Trophoblast cell (in vitro differentiated cells and primary cell): ENCODE results near the gene ZNF526.

ENCODE experiments used
- DNase-seq, 2 donors: peaks; one replicate each; pipeline ENCODE4 v3.0.0-alpha.2; 2016
- H2AFZ ChIP-seq: 2 replicates; pipeline ENCODE4 v1.6.1; 2013; ENCODE audit warnings: low read length, moderate library complexity, mild to moderate bottlenecking; ENCODE audit not compliant: insufficient read depth, poor library complexity
- H2AK5ac ChIP-seq: 2 replicates; pipeline ENCODE4 v1.6.1; 2013; ENCODE audit warnings: mild to moderate bottlenecking, low read length
- H2BK120ac ChIP-seq: 2 replicates; pipeline ENCODE4 v1.6.1; 2013; ENCODE audit warnings: low read length, mild to moderate bottlenecking, moderate library complexity; ENCODE audit not compliant: insufficient read depth, poor library complexity
- H2BK12ac ChIP-seq: 2 replicates; pipeline ENCODE4 v1.6.1; 2013; ENCODE audit warnings: mild to moderate bottlenecking, low read length, moderate library complexity
- H2BK5ac ChIP-seq: 2 replicates; pipeline ENCODE4 v1.6.1; 2013; ENCODE audit warnings: low read length, low read depth, moderate library complexity, mild to moderate bottlenecking; ENCODE audit not compliant: poor library complexity
- H3K14ac ChIP-seq: 2 replicates; pipeline ENCODE4 v1.6.1; 2013; ENCODE audit warnings: mild to moderate bottlenecking, low read length
- H3K18ac ChIP-seq: 2 replicates; pipeline ENCODE4 v1.6.1; 2013; ENCODE audit warnings: mild to moderate bottlenecking, low read length
- H3K23ac ChIP-seq: 2 replicates; pipeline ENCODE4 v1.6.1; 2013; ENCODE audit warnings: low read length
- H3K27ac ChIP-seq: 2 replicates; pipeline ENCODE4 v1.5.1; 2013; ENCODE audit warnings: low read depth, mild to moderate bottlenecking, inconsistent platforms, low read length, moderate library complexity
- H3K27me3 ChIP-seq: 2 replicates; pipeline ENCODE4 v1.6.1; 2013; ENCODE audit warnings: inconsistent platforms, mild to moderate bottlenecking, low read length, moderate library complexity; ENCODE audit not compliant: insufficient read depth
- H3K36me3 ChIP-seq, 2 experiments: 1 replicate in 1 of 2; 2 replicates in 1 of 2; pipeline ENCODE4 v1.6.1; 2013; ENCODE audit warnings: low read length in 2 of 2, mild to moderate bottlenecking in 2 of 2, moderate library complexity in 1 of 2; ENCODE audit not compliant: insufficient read depth in 2 of 2, control insufficient read depth in 1 of 2
- H3K4ac ChIP-seq: 2 replicates; pipeline ENCODE4 v1.6.1; 2013; ENCODE audit warnings: low read depth, mild to moderate bottlenecking, low read length, moderate library complexity
- H3K4me1 ChIP-seq, 2 experiments: 1 replicate in 1 of 2; 2 replicates in 1 of 2; pipeline ENCODE4 v1.6.1; 2013; ENCODE audit warnings: low read length in 2 of 2, mild to moderate bottlenecking in 2 of 2, moderate library complexity in 1 of 2; ENCODE audit not compliant: insufficient read depth in 2 of 2, control insufficient read depth in 1 of 2
- H3K4me2 ChIP-seq: 2 replicates; pipeline ENCODE4 v1.6.1; 2013; ENCODE audit warnings: inconsistent platforms, mild to moderate bottlenecking, low read length, moderate library complexity
- H3K4me3 ChIP-seq: 2 replicates; pipeline ENCODE4 v1.5.1; 2013; ENCODE audit warnings: mild to moderate bottlenecking, low read depth, low read length, inconsistent platforms
- H3K79me1 ChIP-seq: one replicate; pipeline ENCODE4 v1.6.1; 2013; ENCODE audit warnings: low read length
- H3K79me2 ChIP-seq: 2 replicates; pipeline ENCODE4 v1.6.1; 2013; ENCODE audit warnings: low read length, mild to moderate bottlenecking; ENCODE audit not compliant: control insufficient read depth, insufficient read depth, poor library complexity
- H3K9ac ChIP-seq: 2 replicates; pipeline ENCODE4 v1.6.1; 2013; ENCODE audit warnings: mild to moderate bottlenecking, low read length
- H3K9me3 ChIP-seq: 2 replicates; pipeline ENCODE4 v1.6.1; 2013; ENCODE audit warnings: low read depth, mild to moderate bottlenecking, control low read depth, inconsistent platforms, low read length; ENCODE audit not compliant: insufficient read depth
- H4K12ac ChIP-seq: 2 replicates; pipeline ENCODE4 v1.6.1; 2013; ENCODE audit warnings: low read depth, mild to moderate bottlenecking, low read length, moderate library complexity
- H4K8ac ChIP-seq: 2 replicates; pipeline ENCODE4 v1.6.1; 2013; ENCODE audit warnings: low read depth, mild to moderate bottlenecking, low read length, moderate library complexity
- H4K91ac ChIP-seq: one replicate; pipeline ENCODE4 v1.6.1; 2013; ENCODE audit warnings: low read depth, mild to moderate bottlenecking, low read length, moderate library complexity
- WGBS: extraction: QIAGEN DNeasy Blood & Tissue Kit; methylation state at CpG from one replicate; pipeline ENCODE4 v1.1.7; 2013; ENCODE audit warnings: missing lambda C conversion rate; ENCODE audit not compliant: insufficient read length, insufficient coverage; ENCODE audit errors: extremely low coverage; 5-methylcytosine and 5-hydroxymethylcytosine counted together

The ZNF526 gene

DNA sequence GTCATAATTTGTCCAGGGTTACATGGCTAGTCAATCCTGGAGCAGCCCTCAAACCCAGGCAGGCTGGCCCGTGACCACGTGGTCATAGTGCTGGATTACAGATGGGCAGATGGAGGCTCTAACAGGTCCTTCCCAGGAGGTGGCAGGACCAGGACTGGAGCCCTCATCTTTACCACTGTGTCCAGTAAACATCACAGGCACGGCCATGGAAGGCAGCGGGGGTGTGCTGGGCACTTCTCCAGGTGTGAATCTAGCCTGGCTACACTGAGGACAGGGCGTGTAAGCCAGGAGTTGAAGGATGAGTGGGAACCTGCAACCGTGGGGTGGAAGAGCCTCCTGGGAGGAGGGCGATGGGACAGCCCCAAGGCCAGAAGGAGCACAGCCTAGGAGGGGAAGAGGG lies 55.0 kb downstream of the ZNF526 start:
- Histone ChIP-seq H3K79me2 (peaks cover under 1% of the 10 kb centered on the region), H4K12ac (no peak overlapping the region), H3K27ac (no peak overlapping the region), H3K36me3 (peaks cover 35 to 41% of the 10 kb centered on the region in 2 experiments), H2AFZ (no peak overlapping the region), H3K23ac (no peak overlapping the region), H4K8ac (no peak overlapping the region), H2BK5ac (no peak overlapping the region), H3K9ac (no peak overlapping the region), H2AK5ac (no peak overlapping the region), H3K14ac (no peak overlapping the region), H3K9me3 (peaks cover 3% of the 10 kb centered on the region), H2BK120ac (no peak overlapping the region), H3K4ac (no peak overlapping the region), H2BK12ac (no peak overlapping the region), H3K79me1 (peaks cover 8% of the 10 kb centered on the region), H3K27me3 (no peaks in the 10 kb centered on the region), H4K91ac (no peak overlapping the region), H3K18ac (peak overlapping the region; percentile 21), H3K4me3 (no peak overlapping the region), H3K4me1 (peaks cover 15 to 20% of the 10 kb centered on the region in 2 experiments), H3K4me2 (no peak overlapping the region)
- WGBS = no CpG with 5 or more reads among the region's 7 CpGs
- DNase-seq = no peak

- H2BK12ac ChIP-seq = no peak overlapping the region
- no peak overlapping the region for H3K27ac ChIP-seq
- H3K4me1 ChIP-seq = peaks cover 12 to 17% of the 10 kb centered on the region in 2 experiments
- H3K79me2 ChIP-seq = peaks cover 1% of the 10 kb centered on the region
- H4K8ac ChIP-seq = no peak overlapping the region
- no peak overlapping the region for H2AK5ac ChIP-seq
- H3K9me3 ChIP-seq = peaks cover 2% of the 10 kb centered on the region
- H3K4ac ChIP-seq = no peak overlapping the region
- WGBS = no CpG with 5 or more reads among the region's 3 CpGs
- peaks cover 35 to 41% of the 10 kb centered on the region in 2 experiments for H3K36me3 ChIP-seq
- no peak overlapping the region for H3K14ac ChIP-seq
- no peak overlapping the region for H3K4me3 ChIP-seq
- peak overlapping the region; percentile 21 for H3K18ac ChIP-seq
- peaks cover 9% of the 10 kb centered on the region for H3K79me1 ChIP-seq
- no peak overlapping the region for H4K91ac ChIP-seq
- no peak overlapping the region for H2BK5ac ChIP-seq
- no peaks in the 10 kb centered on the region for H3K27me3 ChIP-seq
- no peak overlapping the region for H4K12ac ChIP-seq
- H2BK120ac ChIP-seq = no peak overlapping the region
- H3K23ac ChIP-seq = no peak overlapping the region
- H3K9ac ChIP-seq = no peak overlapping the region
- DNase-seq = no peak
- no peak overlapping the region for H2AFZ ChIP-seq
- no peak overlapping the region for H3K4me2 ChIP-seq
Measured at GRCh38 chr19:42275517-42275916, 55.4 kb downstream of the ZNF526 start.

DNA sequence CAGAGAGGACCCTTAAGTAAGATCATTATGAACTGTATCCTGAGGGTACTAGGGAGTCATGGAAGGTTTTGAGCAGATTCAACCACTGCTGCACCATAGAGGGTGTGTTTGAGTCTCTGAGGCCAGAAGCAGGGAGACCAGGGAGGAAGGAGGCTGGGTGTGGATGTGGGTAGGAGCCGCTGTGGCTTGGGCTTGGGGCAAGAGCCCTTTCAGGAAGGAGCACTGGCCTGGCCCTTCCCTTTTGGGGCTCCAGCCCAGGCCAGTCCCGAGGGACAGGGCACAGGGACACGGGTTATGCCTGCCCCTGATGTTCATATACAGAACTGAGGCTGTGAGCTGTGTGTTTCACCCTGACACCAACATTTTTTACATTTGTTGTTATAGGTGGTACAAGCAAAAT lies 56.2 kb downstream of the ZNF526 start:
- DNase-seq = no peak
- Histone ChIP-seq H3K4me3 (no peak overlapping the region), H3K27ac (no peak overlapping the region), H3K18ac (no peak overlapping the region), H3K9ac (no peak overlapping the region), H3K79me1 (peaks cover 13% of the 10 kb centered on the region), H4K12ac (no peak overlapping the region), H3K79me2 (peaks cover 3% of the 10 kb centered on the region), H3K9me3 (no peaks in the 10 kb centered on the region), H3K14ac (no peak overlapping the region), H3K36me3 (peaks cover 35 to 41% of the 10 kb centered on the region in 2 experiments), H2BK5ac (no peak overlapping the region), H2AK5ac (no peak overlapping the region), H2AFZ (no peak overlapping the region), H3K4me2 (no peak overlapping the region), H4K91ac (no peak overlapping the region), H2BK12ac (no peak overlapping the region), H3K27me3 (no peaks in the 10 kb centered on the region), H2BK120ac (no peak overlapping the region), H3K4ac (no peak overlapping the region), H3K4me1 (peaks cover 12 to 17% of the 10 kb centered on the region in 2 experiments), H4K8ac (no peak overlapping the region), H3K23ac (no peak overlapping the region)
- no CpG with 5 or more reads among the region's 3 CpGs for WGBS

DNA sequence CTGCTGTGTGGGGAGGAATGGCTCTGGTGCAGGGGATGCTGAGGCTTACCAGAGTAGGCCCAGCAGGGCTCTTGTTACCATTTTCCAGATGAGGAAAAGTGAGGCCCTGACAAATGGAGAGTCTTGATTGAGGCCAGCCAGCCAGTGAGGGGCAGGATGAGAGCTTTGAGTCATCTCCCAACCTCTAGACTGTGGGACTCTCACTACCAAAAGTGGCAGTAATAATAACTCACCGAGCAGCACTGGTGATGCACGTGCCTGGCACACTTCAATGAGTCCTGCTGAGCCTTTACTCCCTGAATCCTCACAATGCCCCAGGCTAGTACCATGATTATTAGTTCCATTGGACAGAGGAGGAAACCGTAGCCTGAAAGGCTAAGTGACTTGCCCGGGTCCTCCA lies 56.7 kb downstream of the ZNF526 start:
- no CpG with 5 or more reads among the region's 4 CpGs for WGBS
- H2BK12ac ChIP-seq = no peak overlapping the region
- H3K9ac ChIP-seq = no peak overlapping the region
- peaks cover 16 to 22% of the 10 kb centered on the region in 2 experiments for H3K4me1 ChIP-seq
- H3K4me3 ChIP-seq = no peak overlapping the region
- no peaks in the 10 kb centered on the region for H3K27me3 ChIP-seq
- peaks cover 18% of the 10 kb centered on the region for H3K79me1 ChIP-seq
- DNase-seq = no peak
- no peak overlapping the region for H4K12ac ChIP-seq
- H3K4ac ChIP-seq = no peak overlapping the region
- no peak overlapping the region for H4K91ac ChIP-seq
- no peak overlapping the region for H2AFZ ChIP-seq
- H2BK5ac ChIP-seq = no peak overlapping the region
- no peak overlapping the region for H3K18ac ChIP-seq
- H3K23ac ChIP-seq = no peak overlapping the region
- no peaks in the 10 kb centered on the region for H3K9me3 ChIP-seq
- peaks cover 3% of the 10 kb centered on the region for H3K79me2 ChIP-seq
- H2BK120ac ChIP-seq = no peak overlapping the region
- peaks cover 32 to 38% of the 10 kb centered on the region in 2 experiments for H3K36me3 ChIP-seq
- no peak overlapping the region for H2AK5ac ChIP-seq
- no peak overlapping the region for H3K27ac ChIP-seq
- H3K14ac ChIP-seq = no peak overlapping the region
- H4K8ac ChIP-seq = no peak overlapping the region
- H3K4me2 ChIP-seq = no peak overlapping the region
